Omental fat pad (tissue), 4 donors: Measurements from ENCODE around the gene HMCES. TPM values are rescaled to one million over a fixed set of nuclear protein-coding genes. Genes with fewer than 3 reads are reported as not detected.
"Not testable (repeated sequence)": the region's sequence is repeated elsewhere in the genome, so short reads cannot be mapped to it uniquely, and the experiment has no call there.

Experiments
- ATAC-seq: fragments of 150-250 bp; one replicate; pipeline ENCODE4 v1.9.1; 2016; ENCODE audit warnings: mild to moderate bottlenecking, moderate library complexity; ENCODE audit not compliant: low FRiP score
- DNase-seq: peaks from one replicate; pipeline ENCODE4 v3.0.0-alpha.2; 2019; ENCODE audit warnings: low spot score
- total RNA-seq, 4 donors: library from RNA; depleted of rRNA; stranded (reverse); fragments of >200 nt; gene quantifications; one replicate each; pipeline ENCODE4 v1.1.0, GENCODE V29; 2016
- TF ChIP-seq, protein P1 (sequence below), 3 donors: fragments of 450-650 bp; IDR thresholded peaks; one replicate each; pipeline ENCODE4 v1.5.1; 2016 to 2017; ENCODE audit warnings: antibody characterized with exemption in 3 of 3, mild to moderate bottlenecking in 3 of 3, moderate library complexity in 2 of 3

HMCES gene
- total RNA-seq, 4 donors from 2014 or later: 25.9 to 30.3 (median 27.1) TPM

DNA sequence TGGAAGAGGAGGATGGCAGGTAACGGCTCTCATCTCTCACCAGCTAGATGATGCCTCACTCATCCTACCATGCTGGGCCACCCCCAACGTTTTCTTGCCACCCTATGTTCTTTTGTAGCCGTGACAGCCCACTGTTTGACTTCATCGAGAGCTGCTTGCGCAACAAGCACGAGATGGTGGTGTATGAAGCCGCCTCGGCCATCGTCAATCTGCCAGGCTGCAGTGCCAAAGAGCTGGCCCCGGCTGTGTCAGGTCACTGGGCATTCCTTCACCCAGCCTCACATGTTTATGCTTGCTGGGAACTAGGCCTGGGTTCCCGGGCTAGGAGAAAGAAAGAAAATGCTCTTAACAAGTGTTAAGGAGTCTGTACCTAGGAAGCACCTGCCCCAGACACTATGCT, 21.1 kb upstream of the HMCES start:
- TF ChIP-seq, protein P1, sequence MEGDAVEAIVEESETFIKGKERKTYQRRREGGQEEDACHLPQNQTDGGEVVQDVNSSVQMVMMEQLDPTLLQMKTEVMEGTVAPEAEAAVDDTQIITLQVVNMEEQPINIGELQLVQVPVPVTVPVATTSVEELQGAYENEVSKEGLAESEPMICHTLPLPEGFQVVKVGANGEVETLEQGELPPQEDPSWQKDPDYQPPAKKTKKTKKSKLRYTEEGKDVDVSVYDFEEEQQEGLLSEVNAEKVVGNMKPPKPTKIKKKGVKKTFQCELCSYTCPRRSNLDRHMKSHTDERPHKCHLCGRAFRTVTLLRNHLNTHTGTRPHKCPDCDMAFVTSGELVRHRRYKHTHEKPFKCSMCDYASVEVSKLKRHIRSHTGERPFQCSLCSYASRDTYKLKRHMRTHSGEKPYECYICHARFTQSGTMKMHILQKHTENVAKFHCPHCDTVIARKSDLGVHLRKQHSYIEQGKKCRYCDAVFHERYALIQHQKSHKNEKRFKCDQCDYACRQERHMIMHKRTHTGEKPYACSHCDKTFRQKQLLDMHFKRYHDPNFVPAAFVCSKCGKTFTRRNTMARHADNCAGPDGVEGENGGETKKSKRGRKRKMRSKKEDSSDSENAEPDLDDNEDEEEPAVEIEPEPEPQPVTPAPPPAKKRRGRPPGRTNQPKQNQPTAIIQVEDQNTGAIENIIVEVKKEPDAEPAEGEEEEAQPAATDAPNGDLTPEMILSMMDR (IDR thresholded peaks at IDR 0.05): no peak
- DNase-seq: no peak
- ATAC-seq: no peak

- DNase-seq (no peak), ATAC-seq (no peak)
- TF ChIP-seq, protein P1 (IDR thresholded peaks at IDR 0.05): no peak
Observed at GRCh38 chr3:129259612-129260477, 18.8 kb upstream of the HMCES start.

DNA sequence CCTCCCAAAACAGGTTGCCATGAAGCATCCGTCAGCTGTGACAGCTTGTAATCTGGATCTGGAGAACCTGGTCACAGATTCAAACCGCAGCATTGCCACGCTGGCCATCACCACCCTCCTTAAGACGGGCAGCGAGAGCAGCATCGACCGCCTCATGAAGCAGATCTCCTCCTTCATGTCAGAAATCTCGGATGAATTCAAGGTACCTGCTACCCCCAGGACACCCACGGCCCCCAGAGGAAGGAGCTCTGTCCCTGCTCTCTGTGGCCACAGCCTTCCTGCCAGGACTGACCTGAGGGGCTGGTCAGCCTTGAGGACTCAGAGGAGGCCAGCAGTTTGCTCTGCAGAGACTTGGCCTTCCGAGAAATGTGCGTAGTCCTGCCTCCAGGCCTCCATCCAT, 18.1 kb upstream of the HMCES start:
- ATAC-seq: no peak
- TF ChIP-seq, protein P1 (IDR thresholded peaks at IDR 0.05): no peak

DNA sequence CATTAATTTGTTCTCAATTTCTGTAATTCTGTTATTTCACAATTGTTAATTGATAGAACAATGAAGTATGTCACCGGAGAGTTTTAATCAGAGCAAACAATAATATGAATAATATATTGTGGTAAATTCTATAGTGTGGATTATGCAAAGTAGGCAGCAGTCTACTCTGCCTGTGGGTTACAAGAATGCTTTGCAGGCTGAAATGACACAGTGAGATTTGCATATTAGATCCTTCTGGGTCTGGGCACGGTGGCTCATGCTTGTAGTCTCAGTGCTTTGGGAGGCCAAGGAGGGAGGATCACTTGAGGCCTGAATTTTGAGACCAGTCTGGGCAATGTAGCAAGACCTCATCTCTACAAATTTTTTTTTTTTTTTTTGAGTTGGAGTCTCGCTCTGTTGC, 16.8 kb upstream of the HMCES start:
- TF ChIP-seq, protein P1 (IDR thresholded peaks at IDR 0.05): no peak
- no peak for ATAC-seq
- DNase-seq: no peak

More for the DNA sequence above, 18.1 kb upstream of the HMCES start:
- no peak for DNase-seq

- no peak for ATAC-seq
- TF ChIP-seq, protein P1 (IDR thresholded peaks at IDR 0.05): no peak
- no peak for DNase-seq
Observed at GRCh38 chr3:129263161-129263910, 15.3 kb upstream of the HMCES start.

GRCh38 chr3:129264994-129265393, 13.7 kb upstream of the HMCES start:
- DNase-seq, ATAC-seq: not testable (repeated sequence)

- ATAC-seq (no peak), DNase-seq (no peak)
- TF ChIP-seq, protein P1 (IDR thresholded peaks at IDR 0.05): no peak
Observed at GRCh38 chr3:129266651-129267050, 12.0 kb upstream of the HMCES start.
